GM23338 (cell line): Measurements from ENCODE around the gene ZNF358. TPM values are rescaled to one million over a fixed set of nuclear protein-coding genes. Genes with fewer than 3 reads are reported as not detected.
A peak's percentile ranks its signal among the peaks of the same experiment; 100 is the strongest.

Source experiments
- ATAC-seq: fragments of 200-7000 bp; cut with Tn5 transposase; 3 replicates; pipeline ENCODE4 v1.9.1; 2020
- DNase-seq: peaks from one replicate; pipeline ENCODE4 v3.0.0-alpha.2; 2015; ENCODE audit warnings: low spot score
- H2AFZ ChIP-seq: fragments of 200-600 bp; sonication (generic); 2 replicates; pipeline ENCODE4 v1.8.0; 2016; ENCODE audit warnings: antibody characterized with exemption, mild to moderate bottlenecking, moderate library complexity
- H3F3A ChIP-seq: fragments of 200-600 bp; sonication (generic); replicated peaks from 2 replicates; pipeline ENCODE4 v1.8.0; 2017; ENCODE audit warnings: antibody characterized with exemption, mixed run types, low read depth
- H3K27ac ChIP-seq: fragments of 200-600 bp; sonication (generic); 2 replicates; pipeline ENCODE4 v1.6.1; 2016; ENCODE audit warnings: low read depth
- H3K27me3 ChIP-seq: fragments of 200-600 bp; sonication (generic); 2 replicates; pipeline ENCODE4 v1.8.0; 2016; ENCODE audit warnings: mild to moderate bottlenecking, mixed run types, moderate library complexity; ENCODE audit not compliant: insufficient read depth
- H3K36me3 ChIP-seq: fragments of 200-600 bp; sonication (generic); 2 replicates; pipeline ENCODE4 v1.8.0; 2016; ENCODE audit warnings: mild to moderate bottlenecking; ENCODE audit not compliant: insufficient read depth
- H3K4me1 ChIP-seq: fragments of 200-600 bp; sonication (generic); 2 replicates; pipeline ENCODE4 v1.8.0; 2016; ENCODE audit warnings: mild to moderate bottlenecking, moderate library complexity; ENCODE audit not compliant: insufficient read depth
- H3K4me2 ChIP-seq: fragments of 200-600 bp; sonication (generic); 2 replicates; pipeline ENCODE4 v1.7.1; 2017; ENCODE audit warnings: mixed run types
- H3K4me3 ChIP-seq: fragments of 200-600 bp; sonication (generic); 2 replicates; pipeline ENCODE4 v1.6.1; 2016; ENCODE audit warnings: mixed run types
- H3K79me2 ChIP-seq: fragments of 200-600 bp; sonication (generic); replicated peaks from 2 replicates; pipeline ENCODE4 v1.8.0; 2017; ENCODE audit warnings: mild to moderate bottlenecking; ENCODE audit not compliant: insufficient read depth
- H3K9me2 ChIP-seq: fragments of 200-600 bp; sonication (generic); 2 replicates; pipeline ENCODE4 v1.8.0; 2017; ENCODE audit not compliant: insufficient read depth
- H4K20me1 ChIP-seq: fragments of 200-600 bp; sonication (generic); replicated peaks from 2 replicates; pipeline ENCODE4 v1.8.0; 2017; ENCODE audit warnings: mild to moderate bottlenecking; ENCODE audit not compliant: insufficient read depth
- H3K27ac Mint-ChIP-seq: 2 replicates; pipeline ENCODE4 v1.8.0; 2020; ENCODE audit warnings: inconsistent platforms, mild to moderate bottlenecking, moderate library complexity, mixed read lengths
- H3K27me3 Mint-ChIP-seq: 3 replicates; pipeline ENCODE4 v1.8.0; 2022; ENCODE audit warnings: low read depth, mild to moderate bottlenecking, moderate library complexity, mixed read lengths, inconsistent platforms; ENCODE audit not compliant: insufficient read depth, poor library complexity
- H3K36me3 Mint-ChIP-seq: 3 replicates; pipeline ENCODE4 v1.8.0; 2021; ENCODE audit warnings: low read depth, mild to moderate bottlenecking, inconsistent platforms, moderate library complexity, mixed read lengths
- H3K4me1 Mint-ChIP-seq: 3 replicates; pipeline ENCODE4 v1.8.0; 2020; ENCODE audit warnings: mild to moderate bottlenecking, inconsistent platforms, mixed read lengths
- H3K4me3 Mint-ChIP-seq: 3 replicates; pipeline ENCODE4 v1.8.0; 2021; ENCODE audit warnings: moderate library complexity, mild to moderate bottlenecking, inconsistent platforms, mixed read lengths
- H3K9me3 Mint-ChIP-seq: 3 replicates; pipeline ENCODE4 v1.8.0; 2020; ENCODE audit warnings: moderate library complexity, mild to moderate bottlenecking, inconsistent platforms, mixed read lengths
- JUNB ChIP-seq: IDR thresholded peaks from one replicate; pipeline ENCODE4 v1.6.1; 2016; ENCODE audit warnings: antibody characterized with exemption; ENCODE audit not compliant: unreplicated experiment
- POLR2AphosphoS5 ChIP-seq: IDR thresholded peaks from 2 replicates; pipeline ENCODE4 v1.6.1; 2016; ENCODE audit warnings: antibody characterized with exemption, low read depth
- polyA plus RNA-seq: library from polyadenylated mRNA; unstranded; fragments of >200 nt; fragmentation: Nextera tagmentation; extraction: Ambion mirVana; gene quantifications from 2 replicates; pipeline ENCODE4 v1.2.1, GENCODE V29; 2016
- total RNA-seq: library from RNA; depleted of rRNA; stranded (reverse); fragments of >200 nt; shearing (Covaris generic); gene quantifications from 2 replicates; pipeline ENCODE4 v1.2.3, GENCODE V29; 2014
- TF ChIP-seq, protein P1 (sequence below), 2 experiments: fragments of 200-600 bp in 1 of 2; sonication (generic) in 1 of 2; conservative IDR thresholded peaks; 2 replicates each; pipeline versions ENCODE4 v1.5.1 to v1.6.1; 2016 to 2017; ENCODE audit warnings: antibody characterized with exemption in 2 of 2, low read depth in 2 of 2, mild to moderate bottlenecking in 2 of 2, moderate library complexity in 1 of 2
- TF ChIP-seq, protein P2 (sequence below): IDR thresholded peaks from one replicate; pipeline ENCODE4 v1.6.1; 2018; ENCODE audit warnings: antibody characterized with exemption; ENCODE audit not compliant: unreplicated experiment

The ZNF358 gene
- total and polyA plus RNA-seq, 2 experiments from 2014 or later = 23.8 to 52.9 TPM

DNA sequence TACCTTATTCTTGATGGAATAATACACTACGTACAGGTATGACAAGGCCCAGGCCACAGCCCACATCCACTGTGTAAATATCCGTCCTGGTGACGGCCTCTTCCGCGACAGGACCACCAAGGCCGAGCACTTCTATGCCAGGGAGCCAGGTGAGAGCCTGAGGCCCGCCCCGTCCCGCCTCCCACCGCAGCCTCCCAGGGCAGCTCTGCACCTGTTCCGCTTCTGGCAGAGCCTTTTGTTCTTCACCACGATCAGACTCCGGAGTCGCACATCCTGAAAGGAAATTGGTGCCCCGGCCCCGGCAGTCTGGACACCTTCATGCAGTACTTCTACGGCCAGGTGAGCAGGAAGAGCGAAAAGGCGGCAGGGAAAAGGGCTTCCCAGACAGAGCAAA is 10.6 kb upstream of the ZNF358 start:
- H4K20me1 ChIP-seq = no peaks in the 10 kb centered on the region
- no peak overlapping the region for H3K27ac Mint-ChIP-seq
- H3K27ac ChIP-seq = no peak overlapping the region
- H3K36me3 ChIP-seq = no peaks in the 10 kb centered on the region
- peak overlapping the region; percentile 94 for H3K4me2 ChIP-seq
- H3K27me3 Mint-ChIP-seq = peaks cover 33% of the 10 kb centered on the region
- H3K4me3 Mint-ChIP-seq = peak overlapping the region; percentile 73
- peaks cover 19% of the 10 kb centered on the region for H3K4me1 ChIP-seq
- no peak for ATAC-seq
- H3K36me3 Mint-ChIP-seq = no peaks in the 10 kb centered on the region
- no peaks in the 10 kb centered on the region for H3K9me3 Mint-ChIP-seq
- peaks cover 27% of the 10 kb centered on the region for H3K27me3 ChIP-seq
- peaks cover 16% of the 10 kb centered on the region for H3K4me1 Mint-ChIP-seq
- TF ChIP-seq, protein P1, sequence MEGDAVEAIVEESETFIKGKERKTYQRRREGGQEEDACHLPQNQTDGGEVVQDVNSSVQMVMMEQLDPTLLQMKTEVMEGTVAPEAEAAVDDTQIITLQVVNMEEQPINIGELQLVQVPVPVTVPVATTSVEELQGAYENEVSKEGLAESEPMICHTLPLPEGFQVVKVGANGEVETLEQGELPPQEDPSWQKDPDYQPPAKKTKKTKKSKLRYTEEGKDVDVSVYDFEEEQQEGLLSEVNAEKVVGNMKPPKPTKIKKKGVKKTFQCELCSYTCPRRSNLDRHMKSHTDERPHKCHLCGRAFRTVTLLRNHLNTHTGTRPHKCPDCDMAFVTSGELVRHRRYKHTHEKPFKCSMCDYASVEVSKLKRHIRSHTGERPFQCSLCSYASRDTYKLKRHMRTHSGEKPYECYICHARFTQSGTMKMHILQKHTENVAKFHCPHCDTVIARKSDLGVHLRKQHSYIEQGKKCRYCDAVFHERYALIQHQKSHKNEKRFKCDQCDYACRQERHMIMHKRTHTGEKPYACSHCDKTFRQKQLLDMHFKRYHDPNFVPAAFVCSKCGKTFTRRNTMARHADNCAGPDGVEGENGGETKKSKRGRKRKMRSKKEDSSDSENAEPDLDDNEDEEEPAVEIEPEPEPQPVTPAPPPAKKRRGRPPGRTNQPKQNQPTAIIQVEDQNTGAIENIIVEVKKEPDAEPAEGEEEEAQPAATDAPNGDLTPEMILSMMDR (conservative IDR thresholded peaks at IDR 0.05; ENCODE audit: low read depth in 2 of 2) = no peak
- peak overlapping the region; percentile 74 for H2AFZ ChIP-seq
- no peaks in the 10 kb centered on the region for H3K79me2 ChIP-seq
- H3K4me3 ChIP-seq = peak overlapping the region; percentile 63
- peaks cover 3% of the 10 kb centered on the region; the same call in 1 of the 2 replicates for H3K9me2 ChIP-seq
- DNase-seq = peak; percentile 56
- peaks cover 10% of the 10 kb centered on the region; the same call in 1 of the 2 replicates for H3F3A ChIP-seq

DNA sequence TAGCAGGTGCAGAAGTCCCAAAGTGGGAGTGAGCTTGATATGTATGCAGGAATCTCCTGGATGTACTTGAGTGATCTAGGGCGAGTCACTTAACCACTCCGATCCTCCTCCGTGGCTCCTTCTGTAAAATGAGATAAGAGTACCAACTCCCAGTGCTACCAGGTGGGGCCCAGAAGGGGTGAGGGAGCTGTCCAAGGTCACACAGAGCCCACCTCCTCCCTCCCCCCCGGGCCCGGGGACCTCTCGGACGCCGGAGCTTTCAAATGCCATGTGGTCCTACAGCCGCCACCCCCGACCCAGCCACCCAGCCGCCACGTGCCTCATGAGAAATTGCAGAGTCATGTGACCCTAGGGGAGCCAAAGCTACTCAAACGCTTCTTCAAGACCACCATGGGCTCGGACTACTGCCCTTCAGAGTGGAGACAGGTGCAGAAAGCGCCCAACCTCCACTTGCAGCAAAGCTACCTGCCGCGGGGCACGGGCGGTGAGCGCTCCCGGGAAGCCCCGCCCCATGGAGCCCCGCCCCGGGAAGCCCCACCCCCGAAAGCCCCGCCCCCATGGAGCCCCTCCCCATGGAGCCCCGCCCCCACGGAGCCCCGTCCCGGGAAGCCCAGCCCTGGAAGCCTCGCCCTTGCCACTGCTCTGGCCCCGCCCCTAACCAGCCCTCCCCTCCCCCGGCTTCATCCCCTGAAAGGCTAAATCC is 10.1 kb upstream of the ZNF358 start:
- Histone ChIP-seq H3K4me3 (peak overlapping the region; percentile 63), H3K4me2 (peak overlapping the region; percentile 94), H3K27me3 (peaks cover 21% of the 10 kb centered on the region), H3K27ac (no peak overlapping the region), H3F3A (peaks cover 10% of the 10 kb centered on the region; the same call in 1 of the 2 replicates), H4K20me1 (no peaks in the 10 kb centered on the region), H3K9me2 (peaks cover 3% of the 10 kb centered on the region; the same call in 1 of the 2 replicates), H2AFZ (peak overlapping the region; percentile 74), H3K79me2 (no peaks in the 10 kb centered on the region), H3K4me1 (peaks cover 19% of the 10 kb centered on the region), H3K36me3 (no peaks in the 10 kb centered on the region)
- TF ChIP-seq, protein P2, sequence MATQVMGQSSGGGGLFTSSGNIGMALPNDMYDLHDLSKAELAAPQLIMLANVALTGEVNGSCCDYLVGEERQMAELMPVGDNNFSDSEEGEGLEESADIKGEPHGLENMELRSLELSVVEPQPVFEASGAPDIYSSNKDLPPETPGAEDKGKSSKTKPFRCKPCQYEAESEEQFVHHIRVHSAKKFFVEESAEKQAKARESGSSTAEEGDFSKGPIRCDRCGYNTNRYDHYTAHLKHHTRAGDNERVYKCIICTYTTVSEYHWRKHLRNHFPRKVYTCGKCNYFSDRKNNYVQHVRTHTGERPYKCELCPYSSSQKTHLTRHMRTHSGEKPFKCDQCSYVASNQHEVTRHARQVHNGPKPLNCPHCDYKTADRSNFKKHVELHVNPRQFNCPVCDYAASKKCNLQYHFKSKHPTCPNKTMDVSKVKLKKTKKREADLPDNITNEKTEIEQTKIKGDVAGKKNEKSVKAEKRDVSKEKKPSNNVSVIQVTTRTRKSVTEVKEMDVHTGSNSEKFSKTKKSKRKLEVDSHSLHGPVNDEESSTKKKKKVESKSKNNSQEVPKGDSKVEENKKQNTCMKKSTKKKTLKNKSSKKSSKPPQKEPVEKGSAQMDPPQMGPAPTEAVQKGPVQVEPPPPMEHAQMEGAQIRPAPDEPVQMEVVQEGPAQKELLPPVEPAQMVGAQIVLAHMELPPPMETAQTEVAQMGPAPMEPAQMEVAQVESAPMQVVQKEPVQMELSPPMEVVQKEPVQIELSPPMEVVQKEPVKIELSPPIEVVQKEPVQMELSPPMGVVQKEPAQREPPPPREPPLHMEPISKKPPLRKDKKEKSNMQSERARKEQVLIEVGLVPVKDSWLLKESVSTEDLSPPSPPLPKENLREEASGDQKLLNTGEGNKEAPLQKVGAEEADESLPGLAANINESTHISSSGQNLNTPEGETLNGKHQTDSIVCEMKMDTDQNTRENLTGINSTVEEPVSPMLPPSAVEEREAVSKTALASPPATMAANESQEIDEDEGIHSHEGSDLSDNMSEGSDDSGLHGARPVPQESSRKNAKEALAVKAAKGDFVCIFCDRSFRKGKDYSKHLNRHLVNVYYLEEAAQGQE = peak; percentile 81
- TF ChIP-seq JUNB = no peak
- peak; percentile 38; the same call in 1 of the 2 replicates for TF ChIP-seq POLR2AphosphoS5
- Mint-ChIP-seq H3K27ac (no peak overlapping the region), H3K36me3 (no peaks in the 10 kb centered on the region), H3K4me1 (peaks cover 16% of the 10 kb centered on the region), H3K27me3 (peaks cover 28% of the 10 kb centered on the region), H3K9me3 (no peaks in the 10 kb centered on the region), H3K4me3 (peak overlapping the region; percentile 73)
- ATAC-seq = peak; percentile 32
- DNase-seq = peak; percentile 80
